GM18861 (cell line): Measurements from ENCODE around the gene PNMA6A.
"Not testable (repeated sequence)": the region's sequence is repeated elsewhere in the genome, so short reads cannot be mapped to it uniquely, and the experiment has no call there.

Experiments
- ATAC-seq: cut with Tn5 transposase; IDR thresholded peaks from one replicate; pipeline ENCODE4 v1.9.1; 2021; ENCODE audit not compliant: unreplicated experiment

The PNMA6A gene

DNA sequence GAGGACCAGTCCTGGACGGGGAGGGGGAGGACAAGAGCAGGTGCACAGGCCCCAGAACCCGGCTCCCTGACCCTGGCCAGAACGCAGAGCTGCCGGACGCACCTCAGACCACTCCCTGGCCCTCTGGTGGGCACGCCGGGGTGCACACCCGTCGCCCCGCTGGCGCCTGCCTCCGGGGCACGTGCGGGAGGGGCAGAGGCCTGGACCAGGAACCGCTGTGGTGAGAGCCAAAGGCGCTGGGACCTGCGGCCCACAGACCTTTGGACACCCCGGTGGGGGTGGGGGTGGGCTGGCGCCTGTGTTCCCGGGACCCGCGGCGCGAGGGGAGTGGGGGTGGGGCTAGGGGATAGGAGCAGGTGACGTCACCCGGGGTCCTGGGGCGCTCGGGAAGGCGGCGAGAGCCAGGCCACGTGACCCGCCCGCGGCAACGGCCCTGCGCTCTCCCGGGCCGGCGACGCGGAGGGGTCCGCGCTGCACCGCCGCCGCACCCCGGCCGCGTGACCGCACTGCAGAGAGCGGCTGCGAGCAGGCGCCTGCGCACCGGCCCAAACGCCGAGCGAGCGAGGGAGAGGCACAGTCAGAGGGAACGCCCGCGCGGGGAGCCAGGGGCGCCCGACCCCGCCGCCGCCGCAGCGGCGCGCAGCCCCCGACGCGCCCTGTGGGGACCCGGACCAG, at the start of gene PNMA6A:
Gene PNMA6A (plus strand): TSS at position 546 of the 675 bp plus-strand sequence. CDS start 609 bp downstream, outside the sequence.
- ATAC-seq, result not testable (repeated sequence)

DNA sequence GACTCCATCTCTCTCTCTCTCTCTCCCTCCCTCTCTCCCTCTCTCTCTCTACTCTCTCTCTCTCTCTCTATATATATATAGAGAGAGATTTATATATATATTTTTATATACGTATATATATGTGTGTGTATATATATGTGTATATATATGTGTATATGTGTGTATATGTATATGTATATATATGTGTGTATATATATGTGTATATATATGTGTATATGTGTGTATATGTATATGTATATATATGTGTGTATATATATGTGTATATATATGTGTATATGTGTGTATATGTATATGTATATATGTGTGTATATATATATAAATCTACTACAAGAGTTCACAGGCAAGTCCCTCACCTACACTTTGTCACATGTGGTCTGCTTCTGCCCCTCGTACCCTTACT, 45.8 kb upstream of the PNMA6A start:
- peak; percentile 63 for ATAC-seq

DNA sequence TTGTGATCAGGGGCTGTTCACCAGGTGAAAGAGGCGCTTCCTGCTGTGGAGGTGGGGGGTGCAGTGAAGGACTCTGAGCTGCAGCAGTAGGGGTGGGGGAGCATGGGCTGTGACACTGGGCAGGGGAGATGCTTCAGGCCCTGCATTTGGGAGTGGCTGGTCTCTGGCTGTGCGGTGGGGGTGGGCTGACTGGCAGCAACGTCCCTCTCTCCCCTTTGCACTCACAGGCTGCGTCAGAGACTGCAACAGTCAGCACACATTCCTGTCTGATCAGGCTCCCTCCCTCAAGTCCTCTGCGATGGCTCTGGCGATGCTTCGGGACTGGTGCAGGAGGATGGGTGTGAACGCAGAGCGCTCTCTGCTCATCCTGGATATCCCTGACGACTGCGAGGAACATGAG, 43.8 kb upstream of the PNMA6A start:
- not testable (repeated sequence) for ATAC-seq

DNA sequence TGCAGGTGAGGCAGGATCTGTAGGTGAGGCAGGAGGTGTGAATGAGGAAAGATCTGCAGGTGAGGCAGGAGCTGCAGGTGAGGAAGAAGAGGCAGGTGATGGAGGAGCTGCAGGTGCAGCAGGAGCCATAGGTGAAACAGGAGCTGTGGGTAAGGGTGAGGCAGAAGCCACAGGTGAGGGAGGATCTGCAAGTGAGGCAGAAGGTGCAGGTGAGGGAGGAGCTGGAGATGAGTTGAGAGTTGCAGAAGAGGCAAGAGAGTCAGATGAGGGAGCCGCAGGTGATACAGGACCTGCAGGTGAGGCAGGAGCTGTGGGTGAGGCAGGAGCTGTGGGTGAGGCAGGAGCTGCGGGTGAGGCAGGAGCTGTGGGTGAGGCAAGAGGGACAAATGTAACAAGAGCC, 43.1 kb upstream of the PNMA6A start:
- no peak for ATAC-seq

DNA sequence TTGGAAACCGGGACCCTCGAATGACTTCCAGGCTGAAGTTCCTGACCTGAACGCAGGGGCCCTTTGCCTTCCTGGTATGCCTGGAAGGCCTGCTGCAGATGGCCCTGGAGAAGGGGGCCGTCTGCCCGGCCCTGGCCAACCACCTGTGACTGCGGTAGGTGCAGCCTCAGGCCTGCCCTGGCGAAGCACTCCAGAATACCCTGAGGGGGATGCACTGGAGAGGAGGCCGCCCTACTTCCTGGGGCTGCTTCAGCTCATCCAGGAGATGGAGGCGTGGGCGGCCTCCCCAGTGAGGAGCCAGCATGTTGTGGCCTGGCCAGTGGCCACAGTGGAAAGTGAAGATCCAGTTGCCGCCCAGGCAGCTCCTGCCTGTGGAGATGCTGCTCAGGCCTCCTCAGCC, 42.4 kb upstream of the PNMA6A start:
- ATAC-seq, result no peak

DNA sequence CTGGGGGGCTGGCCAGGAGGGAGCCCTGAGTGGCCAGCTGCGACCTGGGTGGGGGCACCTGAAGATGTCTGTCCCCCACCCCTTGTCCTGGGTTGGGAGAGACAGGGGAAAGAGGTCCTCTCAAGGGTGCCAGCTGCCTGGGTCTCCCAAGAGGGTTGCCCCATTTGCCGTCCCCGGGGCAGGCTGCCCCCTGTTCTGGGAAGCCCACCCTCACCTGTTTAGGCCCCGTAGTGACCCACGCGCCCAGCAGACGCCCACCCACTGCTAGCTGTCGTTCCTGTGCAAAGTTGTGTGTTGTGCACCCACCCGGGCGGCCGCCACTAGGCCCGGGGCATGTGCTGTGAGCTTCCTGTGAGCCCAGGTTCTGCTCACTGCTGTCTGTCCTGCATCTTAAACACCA, 41.5 kb upstream of the PNMA6A start:
- no peak for ATAC-seq

DNA sequence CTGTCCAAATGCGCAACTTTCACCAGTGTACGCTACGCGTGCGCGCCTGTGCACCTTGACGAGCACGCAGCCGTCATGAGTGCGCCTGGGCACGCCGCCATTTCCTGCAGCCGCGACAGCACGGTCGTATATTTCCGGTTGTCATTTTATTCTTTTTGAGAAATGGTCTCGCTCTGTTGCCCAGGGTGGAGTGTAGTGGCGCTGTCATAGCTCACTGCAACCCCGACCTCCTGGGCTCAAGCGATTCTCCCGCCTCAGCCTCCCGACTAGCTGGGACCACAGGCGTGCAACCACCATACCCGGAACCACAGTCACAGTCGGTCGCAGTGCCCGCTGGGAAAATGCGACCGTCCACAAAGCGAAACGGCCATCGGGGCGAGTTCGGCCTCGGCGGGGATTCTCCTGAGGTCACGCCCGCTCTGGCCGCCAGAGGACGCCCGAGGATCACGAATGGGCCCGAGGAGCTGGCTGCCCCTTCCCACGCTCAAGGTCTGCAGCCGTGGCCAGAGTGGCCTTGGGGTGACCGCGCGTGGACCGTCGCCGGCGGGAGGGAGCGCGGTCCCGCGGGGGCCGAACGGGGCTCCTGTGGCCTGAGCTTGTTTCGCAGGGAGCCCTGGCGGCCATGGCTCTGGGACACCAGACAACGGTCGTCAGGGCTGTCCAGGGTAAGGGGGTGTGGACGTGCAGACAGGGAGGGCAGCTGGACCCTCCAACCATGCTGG, 39.7 kb upstream of the PNMA6A start:
- ATAC-seq, result peak; percentile 61

DNA sequence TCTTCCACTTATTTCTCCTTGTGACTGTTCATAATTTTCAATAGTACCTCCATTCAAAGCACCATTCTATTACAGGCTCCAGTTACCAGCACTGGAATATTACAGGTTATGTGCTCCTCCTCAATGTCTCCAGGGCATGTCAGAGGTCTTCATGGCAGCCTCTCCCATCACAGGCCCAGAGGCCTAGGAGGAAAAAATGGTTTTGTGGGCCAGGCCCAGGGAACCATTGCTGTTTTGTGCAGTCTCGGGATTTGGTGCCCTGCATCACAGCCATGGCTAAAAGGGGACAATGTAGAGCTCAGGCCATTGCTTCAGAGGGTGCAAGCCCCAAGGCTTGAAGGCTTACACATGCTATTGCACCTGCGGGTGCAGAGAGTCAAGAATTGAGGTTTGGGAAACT, 23.2 kb upstream of the PNMA6A start:
- ATAC-seq, result no peak

DNA sequence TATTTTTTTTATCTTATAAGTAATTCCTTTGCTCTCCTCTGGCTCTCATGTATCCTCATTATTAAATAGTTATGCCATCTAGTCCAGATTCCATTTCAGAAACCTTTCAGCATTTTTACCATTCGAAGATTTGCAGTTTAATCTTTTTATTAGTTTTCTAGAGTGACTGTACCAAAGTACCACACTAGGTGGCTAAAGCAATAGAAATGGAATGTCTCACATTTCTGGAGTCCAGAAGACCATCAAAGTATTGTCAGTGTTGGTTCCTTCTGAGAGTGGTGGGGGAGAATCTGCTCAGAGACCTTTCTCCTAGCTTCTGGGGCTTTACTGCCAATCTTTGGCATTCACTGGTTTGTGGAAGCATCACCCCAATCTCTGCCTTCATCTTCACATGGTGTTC, 19.7 kb upstream of the PNMA6A start:
- ATAC-seq, result no peak

DNA sequence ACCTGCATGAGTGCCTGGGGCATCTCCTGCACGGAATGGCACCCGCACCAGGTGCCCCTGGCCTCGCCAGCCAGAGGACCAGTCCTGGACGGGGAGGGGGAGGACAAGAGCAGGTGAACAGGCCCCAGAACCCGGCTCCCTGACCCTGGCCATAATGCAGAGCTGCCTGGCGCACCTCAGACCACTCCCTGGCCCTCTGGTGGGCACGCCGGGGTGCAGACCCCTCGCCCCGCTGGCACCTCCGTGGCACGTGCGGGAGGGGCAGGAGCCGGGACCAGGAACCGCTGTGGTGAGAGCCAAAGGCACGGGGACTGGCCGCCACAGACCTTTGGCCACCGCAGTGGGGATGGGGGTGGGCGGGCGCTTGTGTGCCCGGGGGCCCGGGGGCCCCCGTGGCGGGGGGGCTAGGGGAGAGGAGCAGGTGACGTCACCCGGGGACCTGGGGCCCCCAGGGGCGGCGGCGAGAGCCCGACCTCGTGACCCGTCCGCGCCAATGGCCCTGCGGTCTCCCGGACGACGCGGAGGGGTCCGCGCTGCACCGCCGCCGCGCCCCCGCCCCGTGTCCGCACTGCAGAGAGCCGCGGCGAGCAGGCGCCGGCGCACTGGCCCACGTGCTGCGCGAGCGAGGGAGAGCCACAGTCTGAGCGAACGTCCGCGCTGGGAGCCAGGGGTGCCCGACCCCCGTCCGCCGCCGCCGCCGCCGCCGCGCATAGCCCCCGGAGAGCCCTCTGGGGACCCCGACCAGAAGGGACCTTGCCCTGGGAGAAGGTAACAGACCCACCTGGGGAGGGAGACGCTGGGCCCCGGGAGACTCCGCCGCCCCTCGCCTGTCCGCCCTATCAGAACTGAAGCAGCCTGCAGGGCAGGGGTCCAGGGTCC, 16.1 kb upstream of the PNMA6A start, which contains the start of gene PNMA3:
Gene PNMA3 (plus strand): TSS at position 600 of the 879 bp plus-strand sequence. CDS start 586 bp downstream, outside the sequence.
- ATAC-seq, result no peak

DNA sequence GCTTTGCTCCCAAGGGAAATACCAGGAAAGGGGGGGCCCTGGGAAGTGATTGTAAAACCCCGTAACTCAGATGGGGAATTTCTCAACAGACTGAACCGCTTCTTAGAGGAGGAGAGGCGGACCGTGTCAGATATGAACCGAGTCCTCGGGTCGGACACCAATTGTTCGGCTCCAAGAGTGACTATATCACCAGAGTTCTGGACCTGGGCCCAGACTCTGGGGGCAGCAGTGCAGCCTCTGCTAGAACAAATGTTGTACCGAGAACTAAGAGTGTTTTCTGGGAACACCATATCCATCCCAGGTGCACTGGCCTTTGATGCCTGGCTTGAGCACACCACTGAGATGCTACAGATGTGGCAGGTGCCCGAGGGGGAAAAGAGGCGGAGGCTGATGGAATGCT, 15.0 kb upstream of the PNMA6A start:
- no peak for ATAC-seq

DNA sequence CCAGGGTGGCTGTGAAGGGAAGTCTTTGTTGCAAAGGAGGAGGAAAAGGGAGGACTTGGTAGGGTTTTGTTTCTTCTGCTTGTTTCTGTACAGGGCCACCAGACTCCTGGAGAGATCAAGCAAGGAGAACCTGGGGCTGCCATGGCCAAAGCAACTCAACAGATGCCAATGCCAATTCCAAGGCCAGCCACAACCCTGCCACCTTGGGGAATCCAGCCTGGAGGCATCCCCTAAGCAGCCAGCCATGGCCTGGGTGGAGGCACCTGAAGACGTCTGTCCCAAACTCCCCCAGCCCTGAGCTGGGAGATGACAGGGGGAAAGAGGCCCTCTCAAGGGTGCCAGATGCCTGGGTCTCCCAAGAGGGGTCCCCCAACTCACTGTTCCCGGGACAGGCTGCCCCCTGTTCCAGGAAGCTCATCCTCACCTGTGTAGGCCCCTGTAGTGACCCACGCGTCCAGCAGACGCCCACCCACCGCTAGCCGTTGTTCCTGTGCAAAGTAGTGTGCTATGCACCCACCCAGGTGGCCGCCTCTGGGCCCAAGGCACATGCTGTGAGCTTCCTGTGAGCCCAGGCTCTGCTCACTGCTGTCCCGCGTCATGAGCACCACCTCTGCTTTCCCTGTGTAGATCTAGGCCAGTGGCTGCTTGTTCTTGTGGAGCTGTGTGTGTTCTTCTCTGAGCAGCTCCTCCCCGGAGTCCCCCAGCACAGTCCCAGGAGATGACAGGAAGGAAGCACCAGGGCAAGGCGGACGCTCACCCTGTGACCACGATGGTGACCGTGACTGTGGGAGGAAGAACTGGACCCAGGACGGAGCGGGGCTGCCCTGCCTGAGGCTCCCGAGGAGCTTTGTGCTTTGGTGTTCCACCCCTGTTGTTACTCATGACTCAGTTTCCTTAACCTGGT, 12.8 kb upstream of the PNMA6A start:
- no peak for ATAC-seq

DNA sequence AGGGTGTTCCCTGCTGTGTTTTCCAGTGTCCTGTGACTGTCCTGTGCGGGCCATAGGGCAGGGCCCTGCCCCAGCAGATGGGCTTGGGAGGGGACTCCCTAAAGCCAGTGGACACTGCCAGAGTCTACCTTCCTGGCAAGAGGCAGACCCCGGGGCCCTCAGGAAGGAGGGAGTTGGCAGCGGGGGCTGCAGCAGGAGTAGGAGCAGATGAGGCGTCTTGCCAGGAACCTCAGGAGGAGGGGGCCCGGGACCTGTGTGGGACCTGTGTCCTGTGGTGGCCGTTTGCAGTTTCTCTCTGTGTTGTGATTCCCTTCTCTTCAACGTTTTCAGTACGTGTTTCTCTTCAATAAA, 12.2 kb upstream of the PNMA6A start:
- ATAC-seq, result no peak

DNA sequence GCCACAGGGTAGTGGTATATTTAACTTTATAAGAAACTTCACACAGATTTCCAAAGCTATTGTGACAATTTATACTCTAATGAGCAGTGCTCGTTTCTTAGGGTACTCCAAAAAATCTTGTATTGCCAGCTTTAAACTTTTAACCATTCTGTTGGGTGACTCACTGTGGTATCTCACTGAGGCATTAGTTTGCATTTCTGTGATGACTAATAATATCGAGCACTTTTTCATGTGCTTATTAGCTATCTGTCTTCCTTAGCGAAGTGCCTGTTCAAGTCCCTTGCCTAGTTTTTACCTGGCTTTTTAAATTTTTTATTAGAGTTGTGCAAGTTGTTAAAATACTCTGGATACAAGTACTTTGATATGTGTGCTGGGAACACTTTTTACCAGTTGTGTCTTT, 10.5 kb upstream of the PNMA6A start:
- no peak for ATAC-seq

DNA sequence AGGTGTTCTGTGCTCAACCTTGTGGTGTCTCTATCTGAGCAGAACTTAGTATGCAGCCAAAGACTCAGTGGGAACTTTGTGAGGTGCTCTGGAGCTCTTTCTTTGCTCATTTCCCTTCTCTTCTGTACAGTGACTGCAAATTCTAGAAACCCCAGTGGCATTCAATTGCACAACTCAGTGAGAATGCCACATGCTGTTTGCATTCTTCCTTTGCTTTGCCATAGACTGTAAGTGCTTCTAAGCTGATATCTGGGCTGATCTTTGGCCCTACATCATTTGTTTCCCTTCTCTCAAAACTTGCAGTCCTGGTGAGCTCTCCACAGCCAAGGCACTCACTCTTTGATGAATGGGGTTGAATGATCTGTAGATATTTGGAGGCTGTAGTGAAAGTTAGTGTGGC, 8.9 kb upstream of the PNMA6A start:
- no peak for ATAC-seq

DNA sequence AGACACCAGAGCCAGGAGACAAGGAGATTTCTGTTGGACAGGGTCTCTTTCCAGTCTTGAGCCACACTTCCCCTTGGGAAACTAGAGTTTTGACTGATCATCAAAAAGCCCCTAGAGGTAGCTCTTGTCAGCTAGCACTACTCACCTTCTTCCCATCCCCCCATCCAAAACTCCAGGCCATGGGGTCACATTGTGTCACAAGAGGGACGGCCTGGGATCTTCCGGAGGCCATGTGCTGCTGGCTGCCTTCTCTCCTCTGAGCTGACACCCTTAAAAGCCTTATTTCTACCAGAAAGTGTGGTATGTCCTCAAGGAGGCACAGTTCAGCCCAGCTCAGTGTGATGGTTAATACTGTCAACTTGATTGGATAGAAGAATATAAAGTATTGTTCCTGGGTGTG, 8.2 kb upstream of the PNMA6A start:
- ATAC-seq, result no peak

DNA sequence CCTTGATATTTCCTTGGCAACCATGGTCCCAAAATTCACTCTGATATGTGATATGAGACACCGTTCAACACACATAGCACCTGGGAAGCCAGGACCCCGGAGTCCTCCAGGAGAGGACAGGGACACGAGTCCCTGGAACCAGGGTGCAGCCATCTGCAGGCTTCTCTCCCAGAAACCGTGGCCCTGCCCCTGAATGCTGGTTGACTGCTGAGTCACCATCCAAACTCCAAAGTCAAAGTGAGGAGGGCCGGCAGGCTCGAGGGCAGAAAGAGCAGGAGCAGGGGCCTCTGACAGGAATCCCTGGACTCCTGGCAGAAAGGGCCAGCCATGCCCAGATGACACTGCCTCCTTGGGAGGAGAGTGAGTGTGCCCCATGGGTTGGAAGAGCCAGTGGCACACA, 6.9 kb upstream of the PNMA6A start:
- no peak for ATAC-seq

DNA sequence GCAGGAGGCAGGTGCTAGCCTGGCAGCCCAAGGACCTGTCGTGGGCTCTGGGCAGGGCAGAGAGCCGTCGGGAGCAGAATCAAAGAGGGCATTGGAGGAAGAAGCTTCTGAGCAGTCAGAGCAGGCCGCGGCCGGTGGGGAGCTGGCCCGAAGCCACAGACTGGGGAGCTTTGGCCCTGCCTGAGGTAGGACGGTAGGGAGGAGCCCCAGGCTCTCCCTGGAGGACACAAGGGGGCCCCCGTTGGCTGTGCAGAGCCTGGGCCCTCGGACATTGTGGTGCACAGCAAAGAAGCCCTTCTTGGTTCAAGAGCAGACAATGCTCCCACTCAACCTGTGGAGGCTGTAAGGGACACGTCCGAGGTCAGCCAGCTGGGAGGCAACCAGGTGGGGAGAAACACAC, 5.9 kb upstream of the PNMA6A start:
- ATAC-seq, result not testable (repeated sequence)

DNA sequence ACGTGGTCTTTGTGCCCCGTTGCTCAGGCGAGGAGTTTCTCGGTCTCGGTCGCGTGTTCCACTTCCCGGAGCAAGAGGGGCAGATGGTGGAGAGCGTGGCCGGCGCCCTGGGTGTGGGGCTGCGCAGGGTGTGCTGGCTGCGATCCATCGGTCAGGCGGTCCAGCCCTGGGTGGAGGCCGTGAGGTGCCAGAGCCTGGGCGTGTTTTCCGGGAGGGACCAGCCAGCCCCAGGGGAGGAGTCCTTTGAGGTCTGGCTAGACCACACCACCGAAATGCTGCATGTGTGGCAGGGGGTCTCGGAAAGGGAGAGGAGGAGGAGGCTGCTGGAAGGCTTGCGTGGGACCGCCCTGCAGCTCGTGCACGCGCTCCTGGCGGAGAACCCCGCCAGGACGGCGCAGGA, 1.1 kb downstream of the PNMA6A start:
- not testable (repeated sequence) for ATAC-seq

DNA sequence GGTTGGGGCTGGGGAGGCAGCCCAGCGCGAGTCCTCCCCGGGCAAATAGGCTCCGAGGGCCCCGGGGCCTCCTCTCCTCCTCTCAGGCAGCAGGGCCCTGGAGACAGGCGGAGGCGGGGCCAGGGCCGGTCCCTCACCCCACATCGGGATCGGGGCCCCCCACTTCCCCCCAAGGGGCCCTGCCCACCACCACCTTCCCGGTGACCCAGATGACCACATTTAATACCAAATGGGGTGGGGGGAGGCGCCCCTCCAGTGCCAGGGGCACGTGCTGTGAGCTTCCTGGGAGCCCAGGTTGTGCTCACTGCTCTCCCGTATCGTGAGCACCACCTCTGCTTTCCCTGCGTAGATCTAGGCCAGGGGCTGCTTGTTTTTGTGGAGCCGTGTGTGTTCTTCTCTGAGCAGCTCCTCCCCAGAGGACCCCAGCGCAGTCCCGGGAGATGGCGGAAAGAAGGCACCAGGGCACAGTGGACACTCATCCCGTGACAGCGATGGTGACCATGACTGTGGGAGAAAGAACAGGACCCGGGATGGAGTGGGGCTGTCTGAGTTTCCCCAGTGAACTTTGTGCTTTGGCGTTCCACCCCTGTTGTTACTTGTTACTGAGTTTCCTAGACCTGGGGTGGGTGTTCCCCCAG, 2.1 kb downstream of the PNMA6A start:
- no peak for ATAC-seq
